Neural crest cell (in vitro differentiated cells): Measurements from ENCODE around the gene RPEL1. TPM values are rescaled to one million over a fixed set of nuclear protein-coding genes. Genes with fewer than 3 reads are reported as not detected.

Experiments
- DNase-seq: peaks from one replicate; pipeline ENCODE4 v3.0.0; 2021; ENCODE audit warnings: low read depth, mixed read lengths, low spot score
- H3K27ac Mint-ChIP-seq: one replicate; pipeline ENCODE4 v1.8.0; 2021; ENCODE audit warnings: mild to moderate bottlenecking, mixed read lengths; ENCODE audit not compliant: unreplicated experiment
- H3K27me3 Mint-ChIP-seq: 2 replicates; pipeline ENCODE4 v1.8.0; 2021; ENCODE audit warnings: low read depth, mild to moderate bottlenecking, mixed read lengths
- H3K36me3 Mint-ChIP-seq: 2 replicates; pipeline ENCODE4 v1.8.0; 2021; ENCODE audit warnings: low read depth, mild to moderate bottlenecking, mixed read lengths
- H3K4me1 Mint-ChIP-seq: 2 replicates; pipeline ENCODE4 v1.8.0; 2021; ENCODE audit warnings: mixed read lengths
- H3K4me3 Mint-ChIP-seq: one replicate; pipeline ENCODE4 v1.8.0; 2021; ENCODE audit warnings: mild to moderate bottlenecking, mixed read lengths
- H3K9me3 Mint-ChIP-seq: 2 replicates; pipeline ENCODE4 v1.8.0; 2021; ENCODE audit warnings: mixed read lengths
- total RNA-seq: library from RNA; stranded (reverse); gene quantifications from 2 replicates; pipeline ENCODE4 v1.2.1, GENCODE V29; 2021
- TF ChIP-seq, protein P1 (sequence below): fragments of 200-600 bp; sonication (generic); conservative IDR thresholded peaks from 2 replicates; pipeline ENCODE4 v1.5.0; 2021; ENCODE audit warnings: antibody characterized with exemption, mild to moderate bottlenecking

RPEL1 gene
- total RNA-seq, 1 donor from 2014 or later: not detected

DNA sequence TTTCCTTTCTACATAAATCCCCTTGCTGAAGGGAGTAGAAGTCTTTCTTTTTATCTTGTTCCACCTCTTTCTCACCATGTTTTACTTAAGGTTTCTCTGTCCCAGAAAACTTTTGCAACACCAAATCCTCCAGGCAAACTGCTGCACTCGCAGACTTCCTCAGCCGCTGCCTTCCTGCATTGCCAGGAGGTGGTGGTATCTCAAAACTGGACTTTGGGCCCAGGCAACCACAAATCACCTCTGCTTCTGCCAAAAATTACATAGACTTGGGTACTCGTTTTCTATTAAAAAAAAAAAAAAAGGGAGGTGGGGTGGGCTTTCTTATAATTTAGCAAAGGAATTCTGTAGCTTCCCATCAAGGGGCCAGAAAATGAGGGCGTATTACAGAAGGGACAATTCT, 45.9 kb downstream of the RPEL1 start:
- DNase-seq: no peak
- TF ChIP-seq, protein P1, sequence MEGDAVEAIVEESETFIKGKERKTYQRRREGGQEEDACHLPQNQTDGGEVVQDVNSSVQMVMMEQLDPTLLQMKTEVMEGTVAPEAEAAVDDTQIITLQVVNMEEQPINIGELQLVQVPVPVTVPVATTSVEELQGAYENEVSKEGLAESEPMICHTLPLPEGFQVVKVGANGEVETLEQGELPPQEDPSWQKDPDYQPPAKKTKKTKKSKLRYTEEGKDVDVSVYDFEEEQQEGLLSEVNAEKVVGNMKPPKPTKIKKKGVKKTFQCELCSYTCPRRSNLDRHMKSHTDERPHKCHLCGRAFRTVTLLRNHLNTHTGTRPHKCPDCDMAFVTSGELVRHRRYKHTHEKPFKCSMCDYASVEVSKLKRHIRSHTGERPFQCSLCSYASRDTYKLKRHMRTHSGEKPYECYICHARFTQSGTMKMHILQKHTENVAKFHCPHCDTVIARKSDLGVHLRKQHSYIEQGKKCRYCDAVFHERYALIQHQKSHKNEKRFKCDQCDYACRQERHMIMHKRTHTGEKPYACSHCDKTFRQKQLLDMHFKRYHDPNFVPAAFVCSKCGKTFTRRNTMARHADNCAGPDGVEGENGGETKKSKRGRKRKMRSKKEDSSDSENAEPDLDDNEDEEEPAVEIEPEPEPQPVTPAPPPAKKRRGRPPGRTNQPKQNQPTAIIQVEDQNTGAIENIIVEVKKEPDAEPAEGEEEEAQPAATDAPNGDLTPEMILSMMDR: no peak
- no peaks in the 10 kb centered on the region for H3K27me3 Mint-ChIP-seq
- no peaks in the 10 kb centered on the region for H3K4me1 Mint-ChIP-seq
- no peaks in the 10 kb centered on the region for H3K9me3 Mint-ChIP-seq
- no peak overlapping the region for H3K4me3 Mint-ChIP-seq
- no peak overlapping the region for H3K27ac Mint-ChIP-seq
- H3K36me3 Mint-ChIP-seq: no peaks in the 10 kb centered on the region

DNA sequence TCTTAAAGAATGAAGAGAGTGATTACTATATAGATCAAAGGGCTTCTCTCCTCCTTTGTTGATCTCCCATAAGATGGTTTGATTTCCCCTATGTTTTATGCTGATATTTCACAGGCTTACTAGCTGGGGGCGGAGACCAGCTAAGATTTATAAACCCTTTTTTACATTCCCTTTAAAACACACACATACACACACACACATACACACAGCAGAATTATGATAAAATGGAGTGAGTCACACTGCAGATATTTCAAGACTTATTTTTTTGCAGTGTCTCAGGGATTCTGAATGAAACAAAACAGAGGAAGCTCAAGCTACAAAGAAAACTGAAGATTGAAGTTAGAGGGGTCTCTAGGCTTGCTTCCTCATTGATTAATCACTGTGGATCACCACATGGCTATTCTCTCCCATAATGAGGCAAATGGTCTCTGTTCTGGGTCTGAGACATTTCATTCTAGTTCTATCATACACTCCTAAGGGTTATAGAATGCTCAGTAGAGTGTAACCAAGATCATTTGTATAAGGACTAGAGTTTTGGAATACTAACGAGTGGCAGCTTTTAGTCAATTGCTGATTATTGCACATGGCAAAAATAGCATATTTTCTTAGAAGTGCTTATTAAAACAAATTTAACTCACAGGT, 49.8 kb downstream of the RPEL1 start:
- Mint-ChIP-seq H3K27me3 (no peaks in the 10 kb centered on the region), H3K27ac (no peak overlapping the region), H3K4me1 (no peaks in the 10 kb centered on the region), H3K9me3 (no peaks in the 10 kb centered on the region), H3K4me3 (no peak overlapping the region), H3K36me3 (no peaks in the 10 kb centered on the region)
- TF ChIP-seq, protein P1: no peak
- DNase-seq: no peak

Other genes starting within 250 kb of the RPEL1 start
- 71.3 and 71.6 TPM in 2 replicates for gene NT5C2, start 52.6 kb upstream of the RPEL1 start, total RNA-seq
- 36.4 and 39.7 TPM in 2 replicates for gene INA, start 31.3 kb downstream of the RPEL1 start, total RNA-seq
- gene PCGF6, start 105.3 kb downstream of the RPEL1 start, total RNA-seq: 21.5 and 22.5 TPM in 2 replicates
- 11.5 and 12.4 TPM in 2 replicates for gene TAF5, start 122.1 kb downstream of the RPEL1 start, total RNA-seq
- gene ATP5MK, start 150.6 kb downstream of the RPEL1 start, total RNA-seq: 263 and 275 TPM in 2 replicates
- gene PDCD11, start 150.7 kb downstream of the RPEL1 start, total RNA-seq: 74.1 and 76.4 TPM in 2 replicates
- not detected in 2 replicates for gene CALHM2, start 206.5 kb downstream of the RPEL1 start, total RNA-seq
- not detected in 2 replicates for gene CALHM1, start 213.0 kb downstream of the RPEL1 start, total RNA-seq
- gene CALHM3, start 233.4 kb downstream of the RPEL1 start, total RNA-seq: not detected in 2 replicates
- gene NEURL1, start 247.8 kb downstream of the RPEL1 start, total RNA-seq: 1.8 and 2.7 TPM in 2 replicates